ENCODE measurements around the gene CBY2.
"Not testable (repeated sequence)": the region's sequence is repeated elsewhere in the genome, so short reads cannot be mapped to it uniquely, and the experiment has no call there.

The CBY2 gene

GRCh38 chr13:45702088-45702487 is at the start of gene CBY2:
Gene CBY2, plus strand, starts transcription at chr13:45702320. Its CDS starts 71 bp downstream, at chr13:45702391.
- no peak for DNase-seq (ENCODE audit: low read depth)

- no peak for DNase-seq (ENCODE audit: low read depth)
Observed at GRCh38 chr13:45654633-45655349, 47.3 kb upstream of the CBY2 start.

GRCh38 chr13:45658586-45659235 is 43.4 kb upstream of the CBY2 start:
- no peak for DNase-seq (ENCODE audit: low read depth)

- DNase-seq (ENCODE audit: low read depth) = no peak
Observed at GRCh38 chr13:45659536-45659935, 42.6 kb upstream of the CBY2 start.

GRCh38 chr13:45660458-45660857 is 41.7 kb upstream of the CBY2 start:
- DNase-seq (ENCODE audit: low read depth) = not testable (repeated sequence)

GRCh38 chr13:45662162-45662561 is 40.0 kb upstream of the CBY2 start:
- no peak for DNase-seq (ENCODE audit: low read depth)

- not testable (repeated sequence) for DNase-seq (ENCODE audit: low read depth)
Observed at GRCh38 chr13:45662903-45663302, 39.2 kb upstream of the CBY2 start.

GRCh38 chr13:45669626-45670025 is 32.5 kb upstream of the CBY2 start:
- DNase-seq (ENCODE audit: low read depth) = not testable (repeated sequence)

GRCh38 chr13:45670189-45670885 is 31.8 kb upstream of the CBY2 start:
- no peak for DNase-seq (ENCODE audit: low read depth)

GRCh38 chr13:45674908-45675307 is 27.2 kb upstream of the CBY2 start:
- DNase-seq (ENCODE audit: low read depth) = no peak

- DNase-seq (ENCODE audit: low read depth) = no peak
Observed at GRCh38 chr13:45678282-45678681, 23.8 kb upstream of the CBY2 start.

- no peak for DNase-seq (ENCODE audit: low read depth)
Observed at GRCh38 chr13:45681113-45681512, 21.0 kb upstream of the CBY2 start.

GRCh38 chr13:45682494-45683008 is 19.6 kb upstream of the CBY2 start:
- DNase-seq (ENCODE audit: low read depth) = no peak

- DNase-seq (ENCODE audit: low read depth) = no peak
Observed at GRCh38 chr13:45683701-45684100, 18.4 kb upstream of the CBY2 start.

- no peak for DNase-seq (ENCODE audit: low read depth)
Observed at GRCh38 chr13:45688577-45688976, 13.5 kb upstream of the CBY2 start.

GRCh38 chr13:45690636-45691035 is 11.5 kb upstream of the CBY2 start:
- DNase-seq (ENCODE audit: low read depth) = no peak

GRCh38 chr13:45691251-45691650 is 10.9 kb upstream of the CBY2 start:
- DNase-seq (ENCODE audit: low read depth) = no peak

- DNase-seq (ENCODE audit: low read depth) = no peak
Observed at GRCh38 chr13:45691667-45692066, 10.5 kb upstream of the CBY2 start.

GRCh38 chr13:45695198-45695730 is 6.9 kb upstream of the CBY2 start:
- DNase-seq (ENCODE audit: low read depth) = no peak

- DNase-seq (ENCODE audit: low read depth) = no peak
Observed at GRCh38 chr13:45696610-45697226, 5.4 kb upstream of the CBY2 start.

- DNase-seq (ENCODE audit: low read depth) = no peak
Observed at GRCh38 chr13:45700971-45701900, 884 bp upstream of the CBY2 start.

Data from stimulated activated CD8-positive, alpha-beta memory T cell treated with anti-CD3 and anti-CD28 coated beads, Interleukin-12 subunit alpha, Interleukin-12 subunit beta, amount 100 ng/mL, for 4 hours (primary cell).